GM15510 (cell line): ENCODE results near the gene LGI4.

Experiments
- POLR2A ChIP-seq: IDR thresholded peaks from 3 replicates; pipeline ENCODE4 v1.6.1; 2011; ENCODE audit warnings: borderline replicate concordance; ENCODE audit not compliant: insufficient read length; ENCODE audit errors: extremely low read depth

The LGI4 gene

GRCh38 chr19:35112995-35113688, 21.7 kb downstream of the LGI4 start:
- TF ChIP-seq POLR2A, result no peak

GRCh38 chr19:35110974-35111373, 23.9 kb downstream of the LGI4 start:
- TF ChIP-seq POLR2A, result no peak

GRCh38 chr19:35109395-35110112, 25.3 kb downstream of the LGI4 start:
- TF ChIP-seq POLR2A, result no peak

GRCh38 chr19:35108730-35109129, 26.1 kb downstream of the LGI4 start:
- no peak for TF ChIP-seq POLR2A

- no peak for TF ChIP-seq POLR2A
These were observed 27.3 kb downstream of the LGI4 start for GRCh38 chr19:35107545-35107944.

- no peak for TF ChIP-seq POLR2A
These were observed 27.8 kb downstream of the LGI4 start for GRCh38 chr19:35106898-35107541.

GRCh38 chr19:35106291-35106583, 28.6 kb downstream of the LGI4 start:
- no peak for TF ChIP-seq POLR2A

GRCh38 chr19:35105411-35106290, 29.2 kb downstream of the LGI4 start:
- no peak for TF ChIP-seq POLR2A

GRCh38 chr19:35105047-35105410, 29.8 kb downstream of the LGI4 start:
- TF ChIP-seq POLR2A, result no peak

- no peak for TF ChIP-seq POLR2A
These were observed 30.5 kb downstream of the LGI4 start for GRCh38 chr19:35104361-35104760.

GRCh38 chr19:35100588-35101533, 34.0 kb downstream of the LGI4 start:
- TF ChIP-seq POLR2A, result no peak

GRCh38 chr19:35099897-35100275, 35.0 kb downstream of the LGI4 start:
- no peak for TF ChIP-seq POLR2A

- no peak for TF ChIP-seq POLR2A
These were observed 35.5 kb downstream of the LGI4 start for GRCh38 chr19:35099155-35099896.
